Urinary bladder (tissue), 4 donors: Measurements from ENCODE around the gene PLCE1. TPM values are rescaled to one million over a fixed set of nuclear protein-coding genes. Genes with fewer than 3 reads are reported as not detected.

Experiments
- DNase-seq: peaks from one replicate; pipeline ENCODE4 v3.0.0-alpha.2; 2015; ENCODE audit errors: extremely low spot score
- H3K27ac ChIP-seq: one replicate; pipeline ENCODE4 v1.5.1; 2013; ENCODE audit warnings: low read depth, mild to moderate bottlenecking, moderate library complexity
- H3K36me3 ChIP-seq: one replicate; pipeline ENCODE4 v1.6.1; 2013; ENCODE audit warnings: mild to moderate bottlenecking, moderate library complexity; ENCODE audit not compliant: insufficient read depth
- H3K4me1 ChIP-seq: one replicate; pipeline ENCODE4 v1.6.1; 2013; ENCODE audit warnings: mild to moderate bottlenecking, moderate library complexity; ENCODE audit not compliant: insufficient read depth
- H3K4me3 ChIP-seq: one replicate; pipeline ENCODE4 v1.5.1; 2013; ENCODE audit warnings: low read depth, low read length
- WGBS: extraction: QIAGEN DNeasy Blood & Tissue Kit; methylation state at CpG from one replicate; pipeline ENCODE4 v1.1.7; 2013; 5-methylcytosine and 5-hydroxymethylcytosine counted together
- polyA plus RNA-seq: library from polyadenylated mRNA; stranded (reverse); fragments of 200-250 nt; gene quantifications from one replicate; pipeline ENCODE4 v1.2.3, GENCODE V29; 2013
- total RNA-seq: library from RNA; depleted of rRNA; stranded (reverse); fragments of >200 nt; gene quantifications from one replicate; pipeline ENCODE4 v1.2.3, GENCODE V29; 2014
- donor health status: healthy with polysubstance abuse.
- donor health status: healthy.

The PLCE1 gene
- total and polyA plus RNA-seq, 2 donors = 4.4 to 38.1 TPM

DNA sequence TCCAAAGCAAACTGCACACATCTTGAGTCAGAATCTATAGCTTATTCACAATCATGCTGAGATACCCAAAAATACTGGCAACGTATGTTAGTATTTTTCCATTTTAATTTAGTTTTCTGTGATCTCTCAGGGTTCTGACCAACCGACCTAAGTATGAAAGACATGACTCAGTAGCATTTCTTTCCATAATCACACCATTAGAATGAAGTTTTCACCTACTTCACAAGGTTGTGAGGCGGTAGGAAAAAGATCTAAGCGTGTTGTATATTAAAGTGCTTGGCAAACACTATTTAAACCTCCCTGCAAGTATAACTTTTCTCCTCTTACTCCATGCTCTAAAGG is 49.1 kb downstream of the PLCE1 start:
- DNase-seq = no peak
- Histone ChIP-seq H3K4me1 (no peaks in the 10 kb centered on the region), H3K27ac (no peak overlapping the region), H3K36me3 (no peaks in the 10 kb centered on the region), H3K4me3 (no peak overlapping the region)
- 77% methylated on average over 4 of the region's 4 CpGs for WGBS

Other genes starting within 250 kb of the PLCE1 start
- 11.2 TPM for gene LGI1, start 236.0 kb upstream of the PLCE1 start, total RNA-seq
- gene LGI1, start 236.0 kb upstream of the PLCE1 start, polyA plus RNA-seq = 1.8 TPM
- gene SLC35G1, start 100.0 kb upstream of the PLCE1 start, total RNA-seq = 4.9 TPM
- 4.0 TPM for gene SLC35G1, start 100.0 kb upstream of the PLCE1 start, polyA plus RNA-seq